ENCODE measurements around the gene MYMK.

MYMK gene

GRCh38 chr9:133477461-133477860, 47.3 kb downstream of the MYMK start (continued):
- TF ChIP-seq CSRNP3 (CRISPR knock-in tag; IDR thresholded peaks at IDR 0.05): no peak

GRCh38 chr9:133476941-133477340, 47.8 kb downstream of the MYMK start:
- TF ChIP-seq PPARA (CRISPR knock-in tag; IDR thresholded peaks at IDR 0.05; ENCODE audit: borderline replicate concordance) (no peak), ZFP3 (CRISPR knock-in tag; IDR thresholded peaks at IDR 0.05) (no peak), TSHZ2 (CRISPR knock-in tag; IDR thresholded peaks at IDR 0.05) (no peak), OSR1 (CRISPR knock-in tag; IDR thresholded peaks at IDR 0.05) (no peak), ESRRG (CRISPR knock-in tag; IDR thresholded peaks at IDR 0.05) (no peak), TOX (CRISPR knock-in tag; IDR thresholded peaks at IDR 0.05; ENCODE audit: borderline replicate concordance) (no peak), ZNF70 (CRISPR knock-in tag; IDR thresholded peaks at IDR 0.05) (no peak), BACH2 (CRISPR knock-in tag; IDR thresholded peaks at IDR 0.05; ENCODE audit: borderline replicate concordance) (no peak)
- no peak for ATAC-seq

GRCh38 chr9:133476036-133476931, 48.5 kb downstream of the MYMK start:
- no peak for TF ChIP-seq CREB5 (CRISPR knock-in tag; IDR thresholded peaks at IDR 0.05; ENCODE audit: low read depth)
- TF ChIP-seq ZFP3 (CRISPR knock-in tag; IDR thresholded peaks at IDR 0.05): no peak
- TF ChIP-seq POU6F1 (CRISPR knock-in tag; IDR thresholded peaks at IDR 0.05; ENCODE audit: borderline replicate concordance, low read depth): no peak
- TF ChIP-seq ZNF70 (CRISPR knock-in tag; IDR thresholded peaks at IDR 0.05): no peak
- no peak for TF ChIP-seq TSHZ2 (CRISPR knock-in tag; IDR thresholded peaks at IDR 0.05)
- no peak for TF ChIP-seq TOX (CRISPR knock-in tag; IDR thresholded peaks at IDR 0.05; ENCODE audit: borderline replicate concordance)
- TF ChIP-seq ESRRG (CRISPR knock-in tag; IDR thresholded peaks at IDR 0.05): no peak
- no peak for TF ChIP-seq CSDC2 (CRISPR knock-in tag; IDR thresholded peaks at IDR 0.05)
- TF ChIP-seq ZC3H10 (CRISPR knock-in tag; IDR thresholded peaks at IDR 0.05): no peak
- no peak for TF ChIP-seq ARNTL (CRISPR knock-in tag; IDR thresholded peaks at IDR 0.05; ENCODE audit: borderline replicate concordance, low read depth)
- no peak for TF ChIP-seq SNAI2 (CRISPR knock-in tag; IDR thresholded peaks at IDR 0.05)
- TF ChIP-seq RARB (CRISPR knock-in tag; IDR thresholded peaks at IDR 0.05): no peak
- no peak for TF ChIP-seq GLIS3 (CRISPR knock-in tag; IDR thresholded peaks at IDR 0.05)
- no peak for TF ChIP-seq ISL1 (CRISPR knock-in tag; IDR thresholded peaks at IDR 0.05)
- TF ChIP-seq ZNF8 (CRISPR knock-in tag; IDR thresholded peaks at IDR 0.05): no peak
- TF ChIP-seq PATZ1 (CRISPR knock-in tag; IDR thresholded peaks at IDR 0.05; ENCODE audit: borderline replicate concordance): no peak
- TF ChIP-seq BACH2 (CRISPR knock-in tag; IDR thresholded peaks at IDR 0.05; ENCODE audit: borderline replicate concordance): no peak
- no peak for TF ChIP-seq ZFP30 (CRISPR knock-in tag; IDR thresholded peaks at IDR 0.05)
- no peak for TF ChIP-seq CSRNP3 (CRISPR knock-in tag; IDR thresholded peaks at IDR 0.05)
- ATAC-seq: no peak

Measured in SK-N-SH treated with all-trans-retinoic acid at 6 μM for 48 hours (cell line).